ENCODE data around the gene STX16. TPM values are rescaled to one million over a fixed set of nuclear protein-coding genes. Genes with fewer than 3 reads are reported as not detected.

Gene STX16
- total RNA-seq, 2 experiments from 2014 or later: 108 to 109 TPM

GRCh38 chr20:58623579-58624473 lies 27.3 kb upstream of the STX16 start:
- TF ChIP-seq CTCF (IDR thresholded peaks at IDR 0.05): no peak
- CTCF ChIA-PET: interaction anchor here (0.9 kb wide), 1 partner anchor 9 kb away, joined by 3 read pairs; no protein-coding TSS in a partner anchor
- Mint-ChIP-seq H3K36me3 (ENCODE audit: low read depth) (no peaks in the 10 kb centered on the region), H3K27me3 (peaks cover 5% of the 10 kb centered on the region), H3K27ac (no peak overlapping the region), H3K4me1 (ENCODE audit: low read depth) (peaks cover 6% of the 10 kb centered on the region), H3K4me3 (no peak overlapping the region), H3K9me3 (no peaks in the 10 kb centered on the region)
- POLR2A ChIA-PET: no interaction called here
- ATAC-seq (no peak), DNase-seq (no peak)
- intact Hi-C loops (cut with micrococcal nuclease): no loop called here

GRCh38 chr20:58624687-58625086 lies 26.4 kb upstream of the STX16 start:
- H3K36me3 Mint-ChIP-seq (ENCODE audit: low read depth): no peaks in the 10 kb centered on the region
- ATAC-seq: no peak
- CTCF ChIA-PET: interaction anchor here (0.9 kb wide), 1 partner anchor 10 kb away, joined by 3 read pairs; no protein-coding TSS in a partner anchor
- DNase-seq: no peak
- peaks cover 6% of the 10 kb centered on the region for H3K4me1 Mint-ChIP-seq (ENCODE audit: low read depth)
- POLR2A ChIA-PET: no interaction called here
- H3K4me3 Mint-ChIP-seq: no peak overlapping the region
- no peaks in the 10 kb centered on the region for H3K9me3 Mint-ChIP-seq
- no peak for TF ChIP-seq CTCF (IDR thresholded peaks at IDR 0.05)
- intact Hi-C loops (cut with micrococcal nuclease): no loop called here
- H3K27me3 Mint-ChIP-seq: peaks cover 5% of the 10 kb centered on the region
- H3K27ac Mint-ChIP-seq: no peak overlapping the region

- no peak for TF ChIP-seq CTCF (IDR thresholded peaks at IDR 0.05)
- CTCF ChIA-PET: interaction anchor here (1.4 to 2.4 kb wide), 2 partner anchors 145 to 214 kb away, joined by 3 to 7 read pairs; no protein-coding TSS in a partner anchor
- no peak overlapping the region for H3K4me3 Mint-ChIP-seq
- H3K36me3 Mint-ChIP-seq (ENCODE audit: low read depth): no peaks in the 10 kb centered on the region
- H3K4me1 Mint-ChIP-seq (ENCODE audit: low read depth): peaks cover 6% of the 10 kb centered on the region
- DNase-seq (no peak), ATAC-seq (no peak)
- intact Hi-C loops (cut with micrococcal nuclease): no loop called here
- H3K9me3 Mint-ChIP-seq: no peaks in the 10 kb centered on the region
- H3K27ac Mint-ChIP-seq: no peak overlapping the region
- H3K27me3 Mint-ChIP-seq: no peaks in the 10 kb centered on the region
- POLR2A ChIA-PET: no interaction called here
Measured at GRCh38 chr20:58625585-58625984, 25.5 kb upstream of the STX16 start.

- peaks cover 6% of the 10 kb centered on the region for H3K4me1 Mint-ChIP-seq (ENCODE audit: low read depth)
- ChIA-PET POLR2A (no interaction called here), CTCF (interaction anchor here (1.4 to 2.4 kb wide), 2 partner anchors 145 to 213 kb away, joined by 3 to 7 read pairs; no protein-coding TSS in a partner anchor)
- no peak overlapping the region for H3K4me3 Mint-ChIP-seq
- no peaks in the 10 kb centered on the region for H3K36me3 Mint-ChIP-seq (ENCODE audit: low read depth)
- no peaks in the 10 kb centered on the region for H3K9me3 Mint-ChIP-seq
- DNase-seq (no peak), ATAC-seq (no peak)
- intact Hi-C loops (cut with micrococcal nuclease): no loop called here
- TF ChIP-seq CTCF (IDR thresholded peaks at IDR 0.05): no peak
- no peaks in the 10 kb centered on the region for H3K27me3 Mint-ChIP-seq
- H3K27ac Mint-ChIP-seq: no peak overlapping the region
Measured at GRCh38 chr20:58626051-58626450, 25.0 kb upstream of the STX16 start.

All from activated CD8-positive, alpha-beta T cell treated with anti-CD3 and anti-CD28 coated beads for 36 hours (primary cell).